Hematopoietic multipotent progenitor cell (in vitro differentiated cells): ENCODE data around the gene GOLGA7B. TPM values are rescaled to one million over a fixed set of nuclear protein-coding genes. Genes with fewer than 3 reads are reported as not detected.

Experiments
- DNase-seq, 3 donors: peaks; one replicate each; pipeline ENCODE4 v3.0.0-alpha.2; 2011 to 2015; ENCODE audit warnings: low read depth in 2 of 3, low spot score in 2 of 3
- total RNA-seq: library from RNA; depleted of rRNA; stranded (reverse); fragments of >200 nt; gene quantifications from one replicate; pipeline ENCODE4 v1.2.3, GENCODE V29; 2012

The GOLGA7B gene
- total RNA-seq, 1 donor: under 0.01 TPM

DNA sequence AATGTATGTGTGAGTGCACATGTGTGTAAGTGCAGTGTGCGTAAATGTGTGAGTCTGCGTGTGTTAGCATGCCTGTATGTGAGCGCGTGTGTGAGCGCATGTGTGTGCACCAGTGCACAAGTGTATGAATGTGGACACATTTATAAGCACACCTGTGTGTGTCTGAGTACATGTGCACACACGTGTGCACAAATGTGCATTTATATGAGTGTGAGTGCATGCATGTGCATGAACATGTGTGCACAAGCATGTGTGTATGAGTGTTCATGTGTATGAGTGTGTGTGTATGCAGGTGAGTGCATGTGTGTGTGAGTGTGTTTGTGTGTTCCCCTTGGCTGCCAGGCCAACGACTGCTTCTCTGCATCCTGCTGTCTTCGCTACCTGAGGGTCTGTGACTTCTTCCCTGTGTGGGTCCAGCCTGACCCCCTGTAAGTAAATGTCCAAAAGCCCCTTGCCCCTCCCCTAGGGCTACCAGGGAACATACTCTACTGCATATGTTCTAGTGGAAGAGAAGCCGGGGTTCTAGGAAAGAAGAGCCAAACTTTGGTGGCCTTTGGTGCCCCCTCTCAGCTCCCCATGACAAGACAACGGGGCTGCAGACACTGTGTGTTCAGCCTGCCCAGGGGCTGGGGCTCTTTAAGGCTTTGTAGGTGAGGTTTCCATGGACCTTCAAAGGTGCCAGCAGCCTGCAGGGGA, 17.0 kb downstream of the GOLGA7B start:
- no peak for DNase-seq

- DNase-seq: no peak
Measured at GRCh38 chr10:97867220-97867800, 17.7 kb downstream of the GOLGA7B start.

GRCh38 chr10:97868134-97868685, 18.6 kb downstream of the GOLGA7B start:
- DNase-seq: no peak

DNA sequence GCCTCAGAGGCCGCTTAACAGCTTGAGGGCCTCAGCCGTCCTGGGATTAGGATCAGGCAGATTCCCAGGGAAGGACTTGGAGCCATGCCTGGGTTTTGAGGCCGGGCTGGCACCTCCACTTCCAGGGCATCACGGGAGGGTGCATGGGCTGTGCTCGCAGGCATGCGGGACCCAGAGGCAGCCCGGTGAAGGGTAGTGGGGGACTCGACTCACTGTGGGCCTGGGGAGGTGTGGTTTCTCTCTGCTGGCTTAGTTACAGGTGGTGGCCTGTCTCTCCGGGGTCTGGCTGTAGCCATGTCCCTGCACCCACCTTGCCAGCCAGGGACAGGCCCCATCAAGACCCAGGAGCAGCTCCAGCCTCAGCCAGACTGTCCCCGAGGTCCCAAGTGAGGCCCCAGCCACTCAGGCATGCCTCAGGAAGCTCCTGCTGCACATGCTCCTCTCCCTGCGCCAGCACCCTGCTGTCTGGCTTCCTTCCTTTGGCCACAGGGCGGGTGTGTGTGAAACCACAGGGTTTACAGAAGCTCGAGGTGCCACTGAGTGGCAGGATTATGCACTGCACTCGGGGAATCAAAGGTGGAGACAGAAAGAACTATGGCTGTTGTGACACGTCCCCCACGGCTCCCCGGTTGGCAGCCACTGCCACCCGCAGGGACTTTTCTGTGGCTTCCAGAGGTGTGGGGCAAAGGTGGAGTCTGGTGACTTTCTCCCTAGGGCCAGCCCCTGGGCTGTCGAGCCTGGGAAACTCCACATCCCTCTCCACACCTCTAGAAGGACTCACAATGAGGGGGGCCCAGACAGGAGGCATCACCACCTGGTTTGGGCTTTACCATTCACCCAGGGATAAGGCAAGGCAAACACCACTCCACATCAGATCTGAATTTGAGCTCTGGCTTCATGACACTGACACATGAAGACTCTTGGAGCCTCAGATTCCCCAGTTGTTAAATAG, 19.7 kb downstream of the GOLGA7B start:
- peak; percentile 47 to 93 (median 82) for DNase-seq

DNA sequence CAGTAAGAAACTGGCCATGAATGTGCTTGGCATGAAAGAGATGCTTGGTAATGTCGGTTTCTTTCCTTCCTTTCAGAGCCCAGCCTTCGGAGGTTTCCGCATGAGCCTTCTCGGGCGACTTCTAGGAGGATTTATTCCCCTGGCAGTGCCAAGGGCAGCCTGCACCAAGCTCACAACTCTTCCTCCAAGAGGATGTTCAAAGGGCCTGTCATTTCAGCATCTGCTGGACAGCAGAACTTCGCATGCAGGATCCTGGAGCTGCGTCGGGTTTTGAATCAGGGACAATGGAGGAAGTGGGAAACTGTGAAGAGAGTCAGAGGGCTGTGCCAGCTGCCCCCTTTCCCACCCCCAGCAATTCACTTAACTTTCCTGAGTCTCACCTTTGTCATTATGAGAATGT, 21.3 kb downstream of the GOLGA7B start:
- DNase-seq: no peak

DNA sequence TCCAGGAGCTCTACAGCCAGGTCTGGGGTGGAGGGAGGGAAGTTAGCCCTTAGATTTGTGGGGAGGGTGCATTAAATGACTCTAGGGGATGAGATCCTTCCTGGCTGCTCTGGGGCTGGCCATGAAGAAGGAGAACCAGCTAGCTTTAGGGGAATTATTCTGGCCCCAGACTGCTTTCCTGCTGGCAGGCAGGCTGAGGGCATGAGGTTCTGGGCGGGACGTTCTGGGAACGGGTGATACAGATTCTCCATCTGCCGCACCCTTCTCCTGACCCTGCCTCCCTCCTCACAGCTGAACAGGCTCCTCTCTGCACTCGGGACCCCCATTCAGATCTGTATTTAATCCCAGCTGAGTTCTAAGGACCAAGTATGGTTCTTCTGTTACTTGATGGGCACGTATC, 23.9 kb downstream of the GOLGA7B start:
- DNase-seq: no peak

DNA sequence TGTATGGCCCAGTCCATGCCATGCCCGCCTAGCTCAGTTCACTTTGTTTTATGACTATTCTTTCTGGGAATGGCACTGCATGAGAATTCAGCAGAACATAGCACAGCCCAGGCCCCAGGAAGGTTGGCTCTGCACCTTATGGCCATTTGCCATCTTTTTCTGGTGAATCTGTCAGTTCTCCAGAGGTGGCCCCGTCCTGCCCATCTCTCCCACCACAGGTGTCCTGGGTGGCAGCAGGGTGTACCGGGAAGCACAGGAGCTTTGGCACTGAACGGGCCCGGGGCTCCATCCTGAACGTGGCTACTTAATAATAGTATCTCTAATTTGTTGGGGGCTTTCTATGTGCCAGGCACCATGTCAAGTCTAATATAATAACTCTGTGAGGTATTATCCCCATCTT, 24.7 kb downstream of the GOLGA7B start:
- no peak for DNase-seq

DNA sequence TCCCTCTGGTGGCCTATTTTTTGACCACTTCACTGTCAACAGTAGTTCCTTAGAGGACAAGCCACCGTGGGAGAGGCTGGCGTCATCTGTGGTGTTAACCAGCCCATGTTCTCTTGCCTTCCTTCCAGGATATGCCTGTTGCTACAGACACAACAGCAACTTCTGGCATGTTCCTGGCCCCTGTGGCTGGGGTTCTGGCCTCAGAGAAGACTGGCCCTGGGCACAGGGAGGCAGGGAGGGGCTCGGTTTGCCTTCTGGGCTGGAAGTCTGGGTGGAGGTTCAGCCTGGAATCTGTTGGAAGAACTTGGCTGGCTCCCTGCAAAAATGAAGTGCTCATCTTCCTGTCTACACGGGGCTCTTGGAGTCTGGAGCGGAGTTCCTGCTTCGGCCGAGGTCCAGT, 25.7 kb downstream of the GOLGA7B start:
- DNase-seq: no peak

- DNase-seq: no peak
Measured at GRCh38 chr10:97876402-97876801, 26.8 kb downstream of the GOLGA7B start.

GRCh38 chr10:97879241-97879640, 29.6 kb downstream of the GOLGA7B start:
- no peak for DNase-seq

DNA sequence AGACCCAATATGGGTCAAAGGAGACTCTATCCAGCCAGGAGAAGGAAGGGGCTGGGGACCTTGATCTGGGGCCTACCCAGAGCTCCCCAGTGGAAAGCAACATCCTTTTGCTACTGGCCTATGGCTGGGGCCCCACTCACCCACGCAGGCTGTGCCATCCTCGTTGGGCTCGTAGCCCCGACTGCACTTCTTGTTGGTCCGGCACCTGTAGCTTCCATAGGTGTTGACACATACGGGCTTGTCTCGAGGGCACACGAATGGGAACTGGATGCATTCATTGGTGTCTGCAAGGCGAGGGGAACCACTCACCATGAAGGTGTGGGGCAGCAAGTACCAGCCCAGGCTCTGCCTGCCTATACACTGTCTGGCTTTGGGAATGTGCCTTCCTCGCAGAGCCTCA, 30.5 kb downstream of the GOLGA7B start:
- DNase-seq: no peak

- no peak for DNase-seq
Measured at GRCh38 chr10:97882142-97883091, 32.8 kb downstream of the GOLGA7B start.

DNA sequence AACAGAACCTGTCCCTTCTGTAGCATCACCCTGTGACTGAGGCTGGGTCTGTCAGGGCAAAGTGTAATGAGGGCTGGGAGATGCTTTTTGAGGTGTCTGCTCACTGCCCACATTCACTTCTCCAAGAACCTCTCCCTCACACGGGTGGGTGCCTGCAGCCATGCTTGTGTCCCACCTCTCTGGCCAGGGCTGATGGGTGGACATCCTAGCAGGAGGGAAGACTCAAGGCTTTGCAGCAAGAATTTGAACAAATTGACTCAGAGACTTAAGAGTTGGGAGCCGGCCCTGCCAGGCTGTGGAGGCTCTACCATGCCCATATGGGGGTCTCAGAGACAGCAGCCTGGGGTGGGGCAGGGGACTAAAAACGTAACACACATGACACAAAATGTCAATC, 33.4 kb downstream of the GOLGA7B start:
- no peak for DNase-seq

DNA sequence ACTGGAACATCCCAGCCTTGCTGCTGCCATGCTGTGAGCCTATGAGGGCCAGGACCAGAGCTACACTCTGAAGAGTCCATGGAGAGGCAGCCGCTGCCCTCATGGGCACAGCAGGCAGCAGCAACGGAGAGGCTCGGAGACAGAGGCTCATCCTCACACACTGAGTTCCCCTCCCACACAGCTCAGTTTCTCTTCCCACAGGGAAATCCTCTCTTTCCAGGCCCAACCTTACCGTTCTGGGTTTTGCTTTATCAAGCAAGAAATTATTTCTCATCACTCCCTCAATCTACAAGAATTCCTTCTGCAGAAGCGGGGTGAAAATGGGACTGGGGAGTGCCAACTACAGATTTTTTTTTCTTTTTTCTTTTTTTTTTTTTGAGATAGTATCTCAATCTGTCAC, 36.6 kb downstream of the GOLGA7B start:
- no peak for DNase-seq

- no peak for DNase-seq
Measured at GRCh38 chr10:97887399-97887798, 37.8 kb downstream of the GOLGA7B start.

DNA sequence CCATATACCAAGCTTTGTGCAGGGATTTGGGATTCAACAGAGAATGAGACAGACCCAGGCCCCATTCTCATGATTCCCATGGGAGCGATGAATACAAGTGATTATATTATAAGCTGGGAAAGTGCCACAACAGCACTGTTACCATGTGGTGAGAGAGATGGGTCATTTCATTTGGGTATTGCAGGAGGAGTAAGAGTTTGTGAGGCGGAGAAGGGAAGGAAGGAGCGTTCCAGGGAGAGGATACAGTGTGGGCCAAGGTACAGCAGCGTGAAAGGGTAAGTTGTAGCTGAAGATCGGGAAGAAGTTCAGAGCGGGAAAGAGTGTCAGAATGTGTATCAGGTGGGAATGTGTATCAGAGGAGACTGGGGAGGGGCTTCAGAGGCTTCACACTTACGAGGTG, 38.5 kb downstream of the GOLGA7B start:
- DNase-seq: no peak

- DNase-seq: no peak
Measured at GRCh38 chr10:97888641-97889262, 39.1 kb downstream of the GOLGA7B start.

- peak in 2 of 3 donors; percentile 14 to 22 for DNase-seq
Measured at GRCh38 chr10:97889461-97890265, 40.0 kb downstream of the GOLGA7B start.
